ENCODE data around the gene P2RY1.

Gene P2RY1

DNA sequence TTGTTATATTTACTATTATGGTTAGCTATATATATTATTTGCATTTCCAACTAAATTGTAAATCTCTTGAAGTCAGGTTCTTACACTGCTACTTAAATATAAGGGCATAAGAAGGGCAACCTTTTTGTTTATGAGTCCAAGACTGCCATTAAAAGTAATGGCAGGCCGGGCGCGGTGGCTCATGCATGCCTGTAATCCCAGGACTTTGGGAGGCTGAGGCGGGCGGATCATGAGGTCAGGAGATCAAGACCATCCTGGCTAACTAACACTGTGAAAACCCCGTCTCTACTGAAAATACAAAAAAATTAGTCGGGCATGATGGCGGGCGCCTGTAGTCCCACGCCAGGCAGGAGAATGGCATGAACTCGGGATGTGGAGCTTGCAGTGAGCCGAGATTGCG, 2.9 kb upstream of the P2RY1 start:
- TF ChIP-seq, protein P1, sequence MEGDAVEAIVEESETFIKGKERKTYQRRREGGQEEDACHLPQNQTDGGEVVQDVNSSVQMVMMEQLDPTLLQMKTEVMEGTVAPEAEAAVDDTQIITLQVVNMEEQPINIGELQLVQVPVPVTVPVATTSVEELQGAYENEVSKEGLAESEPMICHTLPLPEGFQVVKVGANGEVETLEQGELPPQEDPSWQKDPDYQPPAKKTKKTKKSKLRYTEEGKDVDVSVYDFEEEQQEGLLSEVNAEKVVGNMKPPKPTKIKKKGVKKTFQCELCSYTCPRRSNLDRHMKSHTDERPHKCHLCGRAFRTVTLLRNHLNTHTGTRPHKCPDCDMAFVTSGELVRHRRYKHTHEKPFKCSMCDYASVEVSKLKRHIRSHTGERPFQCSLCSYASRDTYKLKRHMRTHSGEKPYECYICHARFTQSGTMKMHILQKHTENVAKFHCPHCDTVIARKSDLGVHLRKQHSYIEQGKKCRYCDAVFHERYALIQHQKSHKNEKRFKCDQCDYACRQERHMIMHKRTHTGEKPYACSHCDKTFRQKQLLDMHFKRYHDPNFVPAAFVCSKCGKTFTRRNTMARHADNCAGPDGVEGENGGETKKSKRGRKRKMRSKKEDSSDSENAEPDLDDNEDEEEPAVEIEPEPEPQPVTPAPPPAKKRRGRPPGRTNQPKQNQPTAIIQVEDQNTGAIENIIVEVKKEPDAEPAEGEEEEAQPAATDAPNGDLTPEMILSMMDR (IDR thresholded peaks at IDR 0.05; ENCODE audit: low read depth, low read length) = no peak
- no peak for TF ChIP-seq EZH2phosphoT487 (IDR thresholded peaks at IDR 0.05; ENCODE audit: low read depth)
- Histone ChIP-seq H3K9ac (ENCODE audit: low read length) (no peak overlapping the region), H3K4me2 (ENCODE audit: low read length) (no peak overlapping the region), H3K79me2 (ENCODE audit: low read length) (no peaks in the 10 kb centered on the region), H4K20me1 (ENCODE audit: insufficient read depth, low read length) (no peaks in the 10 kb centered on the region), H3K9me3 (ENCODE audit: insufficient read depth, low read length) (no peaks in the 10 kb centered on the region), H3K27ac (ENCODE audit: low read length) (no peak overlapping the region), H3K27me3 (ENCODE audit: low read depth, low read length) (peaks cover 5% of the 10 kb centered on the region; the same call in 1 of the 2 replicates), H3K4me1 (ENCODE audit: low read length) (peaks cover 4% of the 10 kb centered on the region; the same call in 1 of the 2 replicates), H3K4me3 (ENCODE audit: low read length) (no peak overlapping the region), H3K36me3 (replicated peaks; ENCODE audit: low read depth, low read length) (no peaks in the 10 kb centered on the region), H2AFZ (ENCODE audit: low read depth, low read length) (no peak overlapping the region)

DNA sequence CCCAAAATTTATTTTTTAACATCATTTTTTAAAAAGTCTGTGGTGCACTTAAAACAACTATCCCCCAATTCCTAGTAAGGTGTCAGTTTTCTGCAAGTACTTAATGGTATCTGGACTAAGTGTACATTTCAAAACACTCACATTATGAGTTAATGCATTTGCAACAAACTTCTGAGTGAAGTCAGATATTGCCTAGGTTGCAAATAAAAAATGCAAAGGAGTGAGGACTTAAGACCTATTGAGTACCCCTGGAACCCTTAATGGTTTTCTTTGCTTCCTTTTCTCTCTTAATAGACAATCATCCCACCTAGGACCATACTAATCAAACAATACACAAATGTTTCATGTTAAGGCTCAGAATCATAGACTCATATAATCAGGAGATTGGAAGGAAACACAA, 1.8 kb upstream of the P2RY1 start:
- Histone ChIP-seq H3K9me3 (ENCODE audit: insufficient read depth, low read length) (no peaks in the 10 kb centered on the region), H3K4me3 (ENCODE audit: low read length) (no peak overlapping the region), H3K4me1 (ENCODE audit: low read length) (peaks cover 4% of the 10 kb centered on the region; the same call in 1 of the 2 replicates), H3K36me3 (replicated peaks; ENCODE audit: low read depth, low read length) (no peaks in the 10 kb centered on the region), H3K27me3 (ENCODE audit: low read depth, low read length) (peaks cover 5% of the 10 kb centered on the region; the same call in 1 of the 2 replicates), H3K79me2 (ENCODE audit: low read length) (no peaks in the 10 kb centered on the region), H3K9ac (ENCODE audit: low read length) (no peak overlapping the region), H3K4me2 (ENCODE audit: low read length) (no peak overlapping the region), H3K27ac (ENCODE audit: low read length) (no peak overlapping the region), H2AFZ (ENCODE audit: low read depth, low read length) (no peak overlapping the region), H4K20me1 (ENCODE audit: insufficient read depth, low read length) (no peaks in the 10 kb centered on the region)
- TF ChIP-seq EZH2phosphoT487 (IDR thresholded peaks at IDR 0.05; ENCODE audit: low read depth) = no peak
- TF ChIP-seq, protein P1 (IDR thresholded peaks at IDR 0.05; ENCODE audit: low read depth, low read length) = no peak

DNA sequence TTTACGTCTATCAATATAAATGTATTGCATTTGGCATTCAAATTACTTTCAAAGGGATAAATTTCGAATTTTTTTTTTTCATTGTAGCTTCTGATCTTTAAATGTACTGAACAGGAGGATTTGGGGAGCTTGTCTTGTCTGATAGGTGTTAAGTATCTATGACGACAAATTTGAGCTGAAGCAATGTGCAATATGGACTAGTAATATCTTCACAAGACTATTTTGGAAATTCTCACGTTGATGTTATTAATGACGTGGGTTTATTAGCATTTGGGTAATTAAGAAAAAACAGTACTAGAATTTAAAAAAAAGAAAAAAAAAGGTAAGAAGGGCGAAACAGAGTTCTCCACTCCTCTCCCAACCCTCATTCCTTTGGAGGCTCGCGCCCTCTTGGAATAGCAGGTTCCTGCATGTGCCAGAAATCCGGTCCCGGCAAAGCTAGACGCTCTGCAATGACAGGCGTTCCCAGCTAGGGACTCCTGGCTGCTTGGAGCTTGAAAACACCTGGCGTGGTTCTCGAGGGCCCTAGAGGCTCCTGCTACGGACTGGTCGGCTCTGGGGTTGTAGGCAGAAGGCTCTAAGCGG, 648 bp upstream of the P2RY1 start:
- no peak overlapping the region for H3K27ac ChIP-seq (ENCODE audit: low read length)
- peak overlapping the region; percentile 74 for H3K9ac ChIP-seq (ENCODE audit: low read length)

DNA sequence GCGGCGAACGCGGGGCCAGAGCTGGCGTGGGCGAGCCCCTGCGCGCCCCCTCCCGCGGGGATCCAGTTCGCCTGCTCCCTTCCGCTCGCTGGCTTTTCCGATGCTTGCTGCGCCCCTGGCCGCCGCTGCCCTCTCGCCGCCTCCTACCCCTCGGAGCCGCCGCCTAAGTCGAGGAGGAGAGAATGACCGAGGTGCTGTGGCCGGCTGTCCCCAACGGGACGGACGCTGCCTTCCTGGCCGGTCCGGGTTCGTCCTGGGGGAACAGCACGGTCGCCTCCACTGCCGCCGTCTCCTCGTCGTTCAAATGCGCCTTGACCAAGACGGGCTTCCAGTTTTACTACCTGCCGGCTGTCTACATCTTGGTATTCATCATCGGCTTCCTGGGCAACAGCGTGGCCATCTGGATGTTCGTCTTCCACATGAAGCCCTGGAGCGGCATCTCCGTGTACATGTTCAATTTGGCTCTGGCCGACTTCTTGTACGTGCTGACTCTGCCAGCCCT, 721 bp downstream of the P2RY1 start:
- Histone ChIP-seq H3K9ac (ENCODE audit: low read length) (peak overlapping the region; percentile 74; the same call in 1 of the 2 replicates), H3K4me1 (ENCODE audit: low read length) (peaks cover 4% of the 10 kb centered on the region; the same call in 1 of the 2 replicates), H3K9me3 (ENCODE audit: insufficient read depth, low read length) (no peaks in the 10 kb centered on the region), H3K4me2 (ENCODE audit: low read length) (peak overlapping the region; percentile 73), H4K20me1 (ENCODE audit: insufficient read depth, low read length) (no peaks in the 10 kb centered on the region), H3K27me3 (ENCODE audit: low read depth, low read length) (peaks cover 5% of the 10 kb centered on the region; the same call in 1 of the 2 replicates), H3K27ac (ENCODE audit: low read length) (no peak overlapping the region), H3K79me2 (ENCODE audit: low read length) (no peaks in the 10 kb centered on the region), H3K36me3 (replicated peaks; ENCODE audit: low read depth, low read length) (no peaks in the 10 kb centered on the region), H3K4me3 (ENCODE audit: low read length) (peak overlapping the region; percentile 80), H2AFZ (ENCODE audit: low read depth, low read length) (peak overlapping the region; percentile 95; the same call in 1 of the 2 replicates)
- no peak for TF ChIP-seq EZH2phosphoT487 (IDR thresholded peaks at IDR 0.05; ENCODE audit: low read depth)
- TF ChIP-seq, protein P1 (IDR thresholded peaks at IDR 0.05; ENCODE audit: low read depth, low read length) = no peak

More for the DNA sequence above, 648 bp upstream of the P2RY1 start:
- Histone ChIP-seq H3K9me3 (ENCODE audit: insufficient read depth, low read length) (no peaks in the 10 kb centered on the region), H3K4me2 (ENCODE audit: low read length) (peak overlapping the region; percentile 73), H3K27me3 (ENCODE audit: low read depth, low read length) (peaks cover 5% of the 10 kb centered on the region; the same call in 1 of the 2 replicates), H3K4me1 (ENCODE audit: low read length) (peaks cover 4% of the 10 kb centered on the region; the same call in 1 of the 2 replicates), H3K36me3 (replicated peaks; ENCODE audit: low read depth, low read length) (no peaks in the 10 kb centered on the region), H4K20me1 (ENCODE audit: insufficient read depth, low read length) (no peaks in the 10 kb centered on the region), H2AFZ (ENCODE audit: low read depth, low read length) (peak overlapping the region; percentile 95), H3K79me2 (ENCODE audit: low read length) (no peaks in the 10 kb centered on the region), H3K4me3 (ENCODE audit: low read length) (peak overlapping the region; percentile 80)
- TF ChIP-seq EZH2phosphoT487 (IDR thresholded peaks at IDR 0.05; ENCODE audit: low read depth) = no peak
- TF ChIP-seq, protein P1 (IDR thresholded peaks at IDR 0.05; ENCODE audit: low read depth, low read length) = no peak
